Thymus (tissue), 11 donors: Measurements from ENCODE around the gene SPATA45. TPM values are rescaled to one million over a fixed set of nuclear protein-coding genes. Genes with fewer than 3 reads are reported as not detected.
"Not testable (repeated sequence)": the region's sequence is repeated elsewhere in the genome, so short reads cannot be mapped to it uniquely, and the experiment has no call there.

Source experiments
- DNase-seq, 9 donors: peaks; one replicate each; pipeline ENCODE4 v3.0.0-alpha.2; 2013; ENCODE audit warnings: low spot score in 9 of 9, low read depth in 6 of 9, missing footprints in 1 of 9
- H3K27ac ChIP-seq, 2 donors: one replicate each; pipeline ENCODE4 v1.5.1; 2013; ENCODE audit warnings: control low read depth in 1 of 2, low read depth in 1 of 2, low read length in 1 of 2, mild to moderate bottlenecking in 1 of 2, moderate library complexity in 1 of 2
- H3K27me3 ChIP-seq, 2 donors: one replicate each; pipeline ENCODE4 v1.5.1; 2013; ENCODE audit warnings: low read length in 1 of 2; ENCODE audit not compliant: control insufficient read depth in 2 of 2, insufficient read depth in 1 of 2
- H3K36me3 ChIP-seq, 2 donors: one replicate each; pipeline ENCODE4 v1.5.1; 2013; ENCODE audit warnings: low read length in 1 of 2, mild to moderate bottlenecking in 1 of 2, moderate library complexity in 1 of 2; ENCODE audit not compliant: control insufficient read depth in 2 of 2, insufficient read depth in 2 of 2
- H3K4me1 ChIP-seq, 2 donors: one replicate each; pipeline ENCODE4 v1.5.1; 2013; ENCODE audit warnings: low read length in 2 of 2; ENCODE audit not compliant: control insufficient read depth in 2 of 2, insufficient read depth in 2 of 2
- H3K4me3 ChIP-seq, 2 donors: one replicate each; pipeline ENCODE4 v1.5.1; 2013; ENCODE audit warnings: low read length in 2 of 2, control low read depth in 1 of 2, mild to moderate bottlenecking in 1 of 2
- H3K9me3 ChIP-seq, 2 donors: one replicate each; pipeline ENCODE4 v1.5.1; 2013; ENCODE audit warnings: low read length in 1 of 2, mild to moderate bottlenecking in 1 of 2; ENCODE audit not compliant: control insufficient read depth in 2 of 2, insufficient read depth in 1 of 2
- WGBS: extraction: QIAGEN DNeasy Blood & Tissue Kit; methylation state at CpG from one replicate; pipeline ENCODE4 v1.1.7; 2013; 5-methylcytosine and 5-hydroxymethylcytosine counted together
- polyA plus RNA-seq: library from polyadenylated mRNA; stranded (reverse); fragments of 200-250 nt; gene quantifications from one replicate; pipeline ENCODE4 v1.2.3, GENCODE V29; 2013
- total RNA-seq: library from RNA; stranded (reverse); fragments of 120-200 nt; gene quantifications from one replicate; pipeline ENCODE4 v1.2.4, GENCODE V29; 2013
- donor health status: healthy.

Gene SPATA45
- total and polyA plus RNA-seq, 2 donors: 0.18 to 0.33 TPM

GRCh38 chr1:212863345-212863744 is 15.9 kb upstream of the SPATA45 start:
- H3K9me3 ChIP-seq, H3K4me1 ChIP-seq, H3K4me3 ChIP-seq, H3K36me3 ChIP-seq, H3K27me3 ChIP-seq, DNase-seq, H3K27ac ChIP-seq: not testable (repeated sequence)
- WGBS: 93% methylated on average over 10 of the region's 10 CpGs

- H3K27me3 ChIP-seq: no peaks in the 10 kb centered on the region
- H3K36me3 ChIP-seq: peaks cover 0 to 3% of the 10 kb centered on the region in 2 donors
- H3K9me3 ChIP-seq: no peaks in the 10 kb centered on the region
- no peak overlapping the region for H3K4me3 ChIP-seq
- DNase-seq: no peak
- H3K27ac ChIP-seq: no peak overlapping the region
- peaks cover 8 to 13% of the 10 kb centered on the region in 2 donors for H3K4me1 ChIP-seq
- 96% methylated on average over 2 of the region's 2 CpGs for WGBS
Observed at GRCh38 chr1:212862111-212862690, 14.8 kb upstream of the SPATA45 start.

GRCh38 chr1:212860713-212861581 is 13.5 kb upstream of the SPATA45 start:
- H3K27me3 ChIP-seq: no peaks in the 10 kb centered on the region
- no peak for DNase-seq
- H3K4me3 ChIP-seq: no peak overlapping the region
- no peak overlapping the region for H3K27ac ChIP-seq
- no peaks in the 10 kb centered on the region for H3K9me3 ChIP-seq
- 87% methylated on average over 5 of the region's 5 CpGs for WGBS
- peaks cover 0 to 3% of the 10 kb centered on the region in 2 donors for H3K36me3 ChIP-seq
- peaks cover 8 to 17% of the 10 kb centered on the region in 2 donors for H3K4me1 ChIP-seq

- peak in 4 of 9 donors; percentile 10 to 42 (median 14) for DNase-seq
- WGBS: 9% methylated on average over 54 of the region's 54 CpGs
- no peaks in the 10 kb centered on the region for H3K36me3 ChIP-seq
- no peaks in the 10 kb centered on the region for H3K27me3 ChIP-seq
- H3K27ac ChIP-seq: peak overlapping the region; percentile 28 to 87
- H3K4me1 ChIP-seq: peaks cover 8 to 17% of the 10 kb centered on the region in 2 donors
- H3K4me3 ChIP-seq: peak overlapping the region; percentile 57 to 83
- H3K9me3 ChIP-seq: no peaks in the 10 kb centered on the region
Observed at GRCh38 chr1:212858461-212859265, 11.2 kb upstream of the SPATA45 start.

GRCh38 chr1:212857992-212858460 is 10.6 kb upstream of the SPATA45 start, which contains the start of gene FLVCR1:
TSS of gene FLVCR1 (plus strand) at chr1:212858275. CDS start at chr1:212858453, 178 bp downstream.
- Histone ChIP-seq H3K4me3 (peak within 1 kb of the TSS; percentile 57 to 83), H3K27me3 (no peaks in the 10 kb centered on the region), H3K4me1 (peaks cover 8 to 17% of the 10 kb centered on the region in 2 donors), H3K27ac (peak within 1 kb of the TSS; percentile 28 to 87), H3K36me3 (no peaks in the 10 kb centered on the region), H3K9me3 (no peaks in the 10 kb centered on the region)
- WGBS: under 1% methylated on average over 54 of the region's 54 CpGs
- peak; percentile 44 to 89 (median 76) for DNase-seq

GRCh38 chr1:212856755-212857154 is 9.3 kb upstream of the SPATA45 start:
- H3K27ac ChIP-seq: no peak overlapping the region
- no peaks in the 10 kb centered on the region for H3K27me3 ChIP-seq
- H3K36me3 ChIP-seq: no peaks in the 10 kb centered on the region
- no peaks in the 10 kb centered on the region for H3K9me3 ChIP-seq
- H3K4me3 ChIP-seq: no peak overlapping the region
- peaks cover 8 to 17% of the 10 kb centered on the region in 2 donors for H3K4me1 ChIP-seq
- no peak for DNase-seq
- WGBS: 96% methylated on average over 16 of the region's 16 CpGs

GRCh38 chr1:212853658-212854057 is 6.2 kb upstream of the SPATA45 start:
- Histone ChIP-seq H3K27me3 (no peaks in the 10 kb centered on the region), H3K27ac (no peak overlapping the region), H3K4me3 (no peak overlapping the region), H3K9me3 (no peaks in the 10 kb centered on the region), H3K36me3 (no peaks in the 10 kb centered on the region), H3K4me1 (peaks cover under 1 to 10% of the 10 kb centered on the region in 2 donors)
- WGBS: 99% methylated on average over 5 of the region's 5 CpGs
- DNase-seq: no peak

- DNase-seq: no peak
- peaks cover 0 to 4% of the 10 kb centered on the region in 2 donors for H3K4me1 ChIP-seq
- no peaks in the 10 kb centered on the region for H3K36me3 ChIP-seq
- no peak overlapping the region for H3K4me3 ChIP-seq
- WGBS: 89% methylated on average over 5 of the region's 5 CpGs
- no peaks in the 10 kb centered on the region for H3K27me3 ChIP-seq
- no peak overlapping the region for H3K27ac ChIP-seq
- H3K9me3 ChIP-seq: no peaks in the 10 kb centered on the region
Observed at GRCh38 chr1:212852105-212852688, 4.7 kb upstream of the SPATA45 start.
